Thyroid gland (tissue), 4 donors: Measurements from ENCODE around the gene BMERB1. TPM values are rescaled to one million over a fixed set of nuclear protein-coding genes. Genes with fewer than 3 reads are reported as not detected.
A peak's percentile ranks its signal among the peaks of the same experiment; 100 is the strongest.

Experiments used
- DNase-seq, 2 donors: peaks; one replicate each; pipeline ENCODE4 v3.0.0-alpha.2; 2019
- H3K27ac ChIP-seq, 3 donors: fragments of 200-600 bp; sonication (generic); 1 replicate in 2 of 3; 2 replicates in 1 of 3; pipeline ENCODE4 v1.5.1; 2016 to 2019; ENCODE audit warnings: mild to moderate bottlenecking in 1 of 3, moderate library complexity in 1 of 3
- H3K27me3 ChIP-seq: fragments of 200-600 bp; sonication (generic); one replicate; pipeline ENCODE4 v1.5.1; 2019
- H3K36me3 ChIP-seq, 2 donors: fragments of 200-600 bp; sonication (generic); one replicate each; pipeline ENCODE4 v1.5.1; 2016 to 2019
- H3K4me1 ChIP-seq, 2 donors: fragments of 200-600 bp; sonication (generic); one replicate each; pipeline ENCODE4 v1.5.1; 2017 to 2019
- H3K4me3 ChIP-seq, 3 donors: fragments of 200-600 bp; sonication (generic); replicated peaks in 1 of 3; 1 replicate in 2 of 3; 2 replicates in 1 of 3; pipeline ENCODE4 v1.5.1; 2016; ENCODE audit warnings: mild to moderate bottlenecking in 1 of 3
- H3K9me3 ChIP-seq: fragments of 200-600 bp; sonication (generic); one replicate; pipeline ENCODE4 v1.5.1; 2017
- POLR2A ChIP-seq, 2 donors: fragments of 450-650 bp; IDR thresholded peaks; one replicate each; pipeline ENCODE4 v1.6.1; 2017; ENCODE audit warnings: antibody characterized with exemption in 2 of 2, mild to moderate bottlenecking in 2 of 2, moderate library complexity in 1 of 2
- WGBS, 2 donors: methylation state at CpG; one replicate each; pipeline ENCODE4 v1.1.5; 2017; 5-methylcytosine and 5-hydroxymethylcytosine counted together
- intact Hi-C: fragments of 100-400 bp; cut with DNase I; formaldehyde crosslinking; loops from one replicate; pipeline ENCODE4 v1.15.1; 2023
- total RNA-seq, 4 donors: library from RNA; depleted of rRNA; stranded (reverse); fragments of >200 nt; gene quantifications; one replicate each; pipeline ENCODE4 v1.2.3, GENCODE V29; 2016
- TF ChIP-seq, protein P1 (sequence below), 6 experiments: fragments of 200-600 bp in 3 of 6; fragments of 450-650 bp in 3 of 6; sonication (generic) in 3 of 6; IDR thresholded peaks; one replicate each; pipeline ENCODE4 v1.5.1; 2016 to 2019; ENCODE audit warnings: antibody characterized with exemption in 6 of 6, mild to moderate bottlenecking in 2 of 6, inconsistent platforms in 1 of 6, moderate library complexity in 1 of 6

The BMERB1 gene
- total RNA-seq, 4 donors from 2014 or later, result 13.7 to 31.0 (median 23.0) TPM

DNA sequence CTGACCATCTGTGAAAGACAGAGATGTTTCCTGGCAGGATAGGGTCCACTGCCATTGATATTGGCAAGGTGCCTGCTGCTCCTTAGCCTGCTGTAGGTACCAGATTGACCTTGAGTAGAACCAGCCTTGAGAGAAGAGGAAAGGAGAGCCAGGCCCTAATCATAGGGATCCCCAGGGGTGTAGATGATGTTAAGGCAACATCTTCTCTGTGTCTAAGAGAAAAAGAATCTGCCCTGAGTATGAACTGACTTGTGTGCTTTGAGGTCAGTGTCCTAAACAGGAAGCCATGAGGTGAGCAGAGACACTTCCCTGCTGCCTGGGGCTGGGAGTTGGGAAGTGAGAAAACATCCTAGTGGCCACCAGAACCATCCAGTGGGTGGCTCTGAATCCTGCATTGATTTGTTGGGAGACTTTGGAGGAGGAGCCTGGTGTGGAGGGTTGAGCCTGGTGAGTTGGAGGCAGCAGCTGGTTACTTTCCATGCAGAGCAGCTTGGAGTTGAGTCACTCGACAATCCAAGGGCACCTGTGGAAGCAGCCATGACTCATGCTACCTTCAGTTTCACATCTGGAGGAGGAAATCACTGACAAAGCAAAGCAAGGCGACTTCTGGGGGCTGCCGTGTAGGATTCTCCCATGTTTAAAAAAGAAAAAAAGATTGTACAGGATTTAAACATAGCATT is 47.8 kb downstream of the BMERB1 start:
- Histone ChIP-seq H3K27me3 (no peaks in the 10 kb centered on the region), H3K4me3 (no peak overlapping the region), H3K4me1 (peaks cover 0 to 6% of the 10 kb centered on the region in 2 donors), H3K9me3 (no peaks in the 10 kb centered on the region), H3K27ac (peak overlapping the region in 2 of 3 donors; percentile 62 to 72), H3K36me3 (no peaks in the 10 kb centered on the region)
- WGBS, 2 donors, result 51 to 76% methylated on average over 3 of the region's 3 CpGs
- DNase-seq, result peak; percentile 23 to 38
- no peak for TF ChIP-seq POLR2A (IDR thresholded peaks at IDR 0.05)
- TF ChIP-seq, protein P1, sequence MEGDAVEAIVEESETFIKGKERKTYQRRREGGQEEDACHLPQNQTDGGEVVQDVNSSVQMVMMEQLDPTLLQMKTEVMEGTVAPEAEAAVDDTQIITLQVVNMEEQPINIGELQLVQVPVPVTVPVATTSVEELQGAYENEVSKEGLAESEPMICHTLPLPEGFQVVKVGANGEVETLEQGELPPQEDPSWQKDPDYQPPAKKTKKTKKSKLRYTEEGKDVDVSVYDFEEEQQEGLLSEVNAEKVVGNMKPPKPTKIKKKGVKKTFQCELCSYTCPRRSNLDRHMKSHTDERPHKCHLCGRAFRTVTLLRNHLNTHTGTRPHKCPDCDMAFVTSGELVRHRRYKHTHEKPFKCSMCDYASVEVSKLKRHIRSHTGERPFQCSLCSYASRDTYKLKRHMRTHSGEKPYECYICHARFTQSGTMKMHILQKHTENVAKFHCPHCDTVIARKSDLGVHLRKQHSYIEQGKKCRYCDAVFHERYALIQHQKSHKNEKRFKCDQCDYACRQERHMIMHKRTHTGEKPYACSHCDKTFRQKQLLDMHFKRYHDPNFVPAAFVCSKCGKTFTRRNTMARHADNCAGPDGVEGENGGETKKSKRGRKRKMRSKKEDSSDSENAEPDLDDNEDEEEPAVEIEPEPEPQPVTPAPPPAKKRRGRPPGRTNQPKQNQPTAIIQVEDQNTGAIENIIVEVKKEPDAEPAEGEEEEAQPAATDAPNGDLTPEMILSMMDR (IDR thresholded peaks at IDR 0.05), result peak in 1 of 6 experiments; percentile 8
- intact Hi-C loops, result no loop called here

DNA sequence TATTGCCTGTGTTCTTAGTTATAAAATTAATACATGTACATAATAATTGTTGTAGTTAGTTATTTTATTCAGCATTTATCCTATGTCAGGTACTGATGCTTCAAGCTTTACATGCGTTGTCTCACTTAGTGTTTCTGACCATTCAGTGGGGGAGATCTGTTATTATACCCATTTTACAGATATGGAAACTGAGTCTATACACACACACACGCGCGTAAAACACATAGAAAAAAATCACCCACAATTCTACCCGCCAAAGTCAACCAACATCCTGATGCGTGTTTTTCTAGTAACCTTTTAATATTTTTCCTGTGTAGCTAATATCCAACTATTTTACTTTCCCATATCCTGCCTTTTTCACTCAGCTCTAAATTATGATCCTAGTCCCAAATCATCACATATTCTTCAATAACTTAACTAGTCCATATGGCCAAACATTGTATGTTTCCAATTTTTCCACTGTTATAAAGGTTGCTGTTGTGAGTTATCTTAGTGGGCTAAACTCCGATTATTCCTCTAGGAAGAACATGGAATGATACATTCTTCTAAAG is 48.4 kb downstream of the BMERB1 start:
- Histone ChIP-seq H3K36me3 (no peaks in the 10 kb centered on the region), H3K4me1 (peaks cover 0 to 6% of the 10 kb centered on the region in 2 donors), H3K27me3 (no peaks in the 10 kb centered on the region), H3K4me3 (no peak overlapping the region), H3K9me3 (no peaks in the 10 kb centered on the region), H3K27ac (peak overlapping the region in 2 of 3 donors; percentile 27 to 72)
- DNase-seq, result no peak
- intact Hi-C loops, result no loop called here
- TF ChIP-seq POLR2A (IDR thresholded peaks at IDR 0.05), result no peak
- TF ChIP-seq, protein P1 (IDR thresholded peaks at IDR 0.05), result no peak
- 90 to 97% methylated on average over 7 of the region's 7 CpGs for WGBS, 2 donors

DNA sequence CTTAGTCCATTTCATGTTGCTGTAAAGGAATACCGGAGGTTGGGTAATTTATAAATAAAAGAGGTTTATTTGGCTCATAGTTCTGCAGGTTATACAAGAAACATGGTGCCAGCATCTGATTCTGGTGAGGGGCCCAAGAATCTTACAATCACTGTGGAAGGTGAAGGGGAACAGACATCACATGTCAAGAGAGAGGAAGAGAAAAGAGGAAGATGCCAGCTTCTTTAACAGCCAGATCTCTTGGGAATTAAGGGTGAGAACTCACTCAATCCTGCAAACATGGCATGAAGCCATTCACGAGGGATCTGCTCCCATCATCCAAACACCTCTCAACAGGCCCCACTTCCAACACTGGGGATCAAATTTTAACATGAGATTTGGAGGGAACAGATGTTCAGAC is 49.5 kb downstream of the BMERB1 start:
- Histone ChIP-seq H3K4me1 (peaks cover 0 to 8% of the 10 kb centered on the region in 2 donors), H3K36me3 (no peaks in the 10 kb centered on the region), H3K9me3 (no peaks in the 10 kb centered on the region), H3K27me3 (no peaks in the 10 kb centered on the region), H3K4me3 (no peak overlapping the region), H3K27ac (no peak overlapping the region)
- TF ChIP-seq POLR2A (IDR thresholded peaks at IDR 0.05), result no peak
- TF ChIP-seq, protein P1 (IDR thresholded peaks at IDR 0.05), result no peak
- 84 to 90% methylated on average over 2 of the region's 2 CpGs for WGBS, 2 donors
- DNase-seq, result no peak
- intact Hi-C loops, result no loop called here

DNA sequence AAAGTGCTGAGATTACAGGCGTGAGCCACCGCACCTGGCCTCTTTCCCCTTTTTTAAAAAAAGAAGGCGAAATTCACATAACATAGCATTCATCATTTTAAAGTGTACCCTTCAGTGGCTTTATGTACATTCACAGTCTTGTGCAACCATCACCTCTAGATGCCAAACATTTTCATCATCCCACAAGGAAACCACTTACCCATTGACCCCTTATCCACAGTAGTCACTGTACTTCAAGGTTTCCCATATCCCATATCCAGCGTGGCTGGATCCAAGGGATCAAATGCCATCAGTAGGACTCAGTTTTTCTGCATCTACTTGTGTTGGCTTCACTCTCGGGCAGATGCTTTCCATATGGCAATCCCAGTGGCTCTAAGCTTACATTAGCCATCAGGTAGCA is 50.3 kb downstream of the BMERB1 start:
- no peak overlapping the region for H3K27ac ChIP-seq
- no peak for DNase-seq
- TF ChIP-seq, protein P1 (IDR thresholded peaks at IDR 0.05), result no peak
- no peak for TF ChIP-seq POLR2A (IDR thresholded peaks at IDR 0.05)
- H3K4me3 ChIP-seq, result no peak overlapping the region
- H3K36me3 ChIP-seq, result no peaks in the 10 kb centered on the region
- H3K27me3 ChIP-seq, result no peaks in the 10 kb centered on the region
- WGBS, 2 donors, result 77% methylated on average over 5 of the region's 5 CpGs
- peaks cover 0 to 14% of the 10 kb centered on the region in 2 donors for H3K4me1 ChIP-seq
- intact Hi-C loops, result no loop called here
- no peaks in the 10 kb centered on the region for H3K9me3 ChIP-seq

DNA sequence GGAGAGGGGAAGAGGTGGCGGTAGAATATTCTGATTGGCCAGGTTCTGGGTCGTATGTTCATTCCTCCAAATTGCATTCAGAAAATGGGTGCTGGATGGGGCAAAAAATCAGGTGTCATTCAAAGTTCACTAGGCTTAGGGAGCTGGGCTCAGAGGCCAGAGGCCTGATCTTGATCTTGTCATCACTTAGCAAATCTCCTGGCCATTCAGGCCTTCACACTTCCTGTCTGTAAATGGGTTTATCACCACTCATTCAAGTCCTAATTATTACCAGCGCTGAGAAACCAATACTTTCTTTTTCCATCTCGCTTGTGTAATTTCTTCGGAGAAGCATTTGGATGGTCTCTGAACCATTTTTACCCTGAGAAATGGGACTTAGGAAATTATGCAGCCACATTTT is 50.8 kb downstream of the BMERB1 start:
- H3K36me3 ChIP-seq, result no peaks in the 10 kb centered on the region
- H3K4me3 ChIP-seq, result no peak overlapping the region
- intact Hi-C loops, result no loop called here
- TF ChIP-seq, protein P1 (IDR thresholded peaks at IDR 0.05), result no peak
- TF ChIP-seq POLR2A (IDR thresholded peaks at IDR 0.05), result no peak
- no peaks in the 10 kb centered on the region for H3K27me3 ChIP-seq
- DNase-seq, result no peak
- no peak overlapping the region for H3K27ac ChIP-seq
- H3K9me3 ChIP-seq, result no peaks in the 10 kb centered on the region
- WGBS, 2 donors, result 91 to 95% methylated on average over 5 of the region's 5 CpGs
- H3K4me1 ChIP-seq, result peaks cover 0 to 19% of the 10 kb centered on the region in 2 donors
